K562 (cell line): ENCODE data around the gene CTXN1. TPM values are rescaled to one million over a fixed set of nuclear protein-coding genes. Genes with fewer than 3 reads are reported as not detected.

ENCODE experiments used
- CEBPB ChIP-seq: fragments of 450-650 bp; IDR thresholded peaks from 2 replicates; pipeline ENCODE4 v1.6.1; 2016; ENCODE audit warnings: missing genetic modification characterization, missing compliant biosample characterization
- CHD1 ChIP-seq: fragments of 200-600 bp; sonication (generic); IDR thresholded peaks from one replicate; pipeline ENCODE4 v1.6.1; 2012; ENCODE audit warnings: mild to moderate bottlenecking, moderate library complexity, low read length, inconsistent platforms
- EWSR1 ChIP-seq: fragments of 450-650 bp; IDR thresholded peaks from 2 replicates; pipeline ENCODE4 v1.6.1; 2018; ENCODE audit warnings: borderline replicate concordance, mild to moderate bottlenecking, low read depth, moderate library complexity; ENCODE audit not compliant: partially characterized antibody
- OTX1 ChIP-seq: fragments of 450-650 bp; formaldehyde crosslinking; IDR thresholded peaks from 2 replicates; pipeline ENCODE4 v1.4.0; 2022; ENCODE audit warnings: mild to moderate bottlenecking
- PCBP2 ChIP-seq: fragments of 200-400 bp; formaldehyde crosslinking; IDR thresholded peaks from 2 replicates; pipeline ENCODE4 v1.6.1; 2018; ENCODE audit warnings: low read length, low read depth, mild to moderate bottlenecking, moderate library complexity; ENCODE audit not compliant: poor library complexity, severe bottlenecking
- POLR2G ChIP-seq: fragments of 200-400 bp; formaldehyde crosslinking; IDR thresholded peaks from 2 replicates; pipeline ENCODE4 v1.6.1; 2017; ENCODE audit warnings: low read depth, mild to moderate bottlenecking, antibody characterized with exemption, low read length, moderate library complexity
- POLR3G ChIP-seq: IDR thresholded peaks from 2 replicates; pipeline ENCODE4 v1.6.1; 2011; ENCODE audit not compliant: insufficient read length, insufficient replicate concordance; ENCODE audit errors: extremely low read depth
- RBFOX2 ChIP-seq: fragments of 200-400 bp; formaldehyde crosslinking; IDR thresholded peaks from 2 replicates; pipeline ENCODE4 v1.6.1; 2017; ENCODE audit warnings: low read depth, mild to moderate bottlenecking, low read length, moderate library complexity
- RFX7 ChIP-seq: fragments of 250-450 bp; sonication (Bioruptor Pico); IDR thresholded peaks from 2 replicates; pipeline ENCODE4 v1.5.1; 2021; ENCODE audit warnings: mild to moderate bottlenecking
- RNF2 ChIP-seq: sonication (generic); IDR thresholded peaks from 2 replicates; pipeline ENCODE4 v1.6.1; 2016
- SMAD4 ChIP-seq: fragments of 250-450 bp; sonication (Bioruptor Pico); conservative IDR thresholded peaks from 2 replicates; pipeline ENCODE4 v1.8.0; 2021; ENCODE audit warnings: inconsistent platforms, mild to moderate bottlenecking, moderate library complexity
- ZBED1 ChIP-seq: IDR thresholded peaks from 2 replicates; pipeline ENCODE4 v1.6.1; 2014
- ZNF133 ChIP-seq: fragments of 250-450 bp; sonication (Bioruptor Pico); IDR thresholded peaks from 2 replicates; pipeline ENCODE4 v1.4.0; 2020; ENCODE audit warnings: mild to moderate bottlenecking
- ZNF280B ChIP-seq: fragments of 250-450 bp; sonication (Bioruptor Pico); IDR thresholded peaks from 2 replicates; pipeline ENCODE4 v1.5.1; 2021; ENCODE audit warnings: mild to moderate bottlenecking
- polyA plus RNA-seq, 8 experiments: library from polyadenylated mRNA; depleted of rRNA in 4 of 8; stranded (reverse) in 5 of 8; unstranded in 3 of 8; fragments of >200 nt; fragmentation: Nextera tagmentation in 2 of 8; fragmentation: Illumina TruSeq in 1 of 8; extraction: Ambion mirVana in 2 of 8; extraction: Trizol in 1 of 8; gene quantifications; 2 replicates each; pipeline versions ENCODE4 v1.2.1 to v1.2.3, GENCODE V29; 2011 to 2014; ENCODE audit warnings: inconsistent platforms in 1 of 8, missing spikeins in 1 of 8
- total RNA-seq, 7 experiments: library from RNA; depleted of rRNA in 6 of 7; stranded (reverse); fragments of >200 nt in 6 of 7; fragmentation: Illumina TruSeq in 2 of 7; extraction: Trizol in 2 of 7; gene quantifications; 2 replicates each; pipeline versions ENCODE4 v1.2.1 to v1.2.3, GENCODE V29; 2011 to 2021; ENCODE audit warnings: low replicate concordance in 1 of 7
- TF ChIP-seq, protein P1 (sequence below), 2 experiments: fragments of 150-350 bp in 1 of 2; IDR thresholded peaks; 2 replicates each; pipeline ENCODE4 v1.6.1; 2012 to 2016; ENCODE audit warnings: low read depth in 2 of 2, low read length in 2 of 2, mild to moderate bottlenecking in 1 of 2, moderate library complexity in 1 of 2
- TF ChIP-seq, protein P2 (sequence below), 2 experiments: fragments of 450-650 bp; IDR thresholded peaks; 2 replicates each; pipeline ENCODE4 v1.6.1; 2018; ENCODE audit warnings: mild to moderate bottlenecking in 2 of 2, low read depth in 1 of 2; ENCODE audit not compliant: partially characterized antibody in 2 of 2

The CTXN1 gene
- total and polyA plus RNA-seq, 9 of the 15 experiments (the other 6 are each of a cell fraction or from before 2014, with no cell fraction given): 0.15 to 37.4 (median 1.8) TPM; not detected in 2

GRCh38 chr19:7903244-7904073, 22.5 kb downstream of the CTXN1 start, which contains the start of gene MAP2K7 (continued):
- TF ChIP-seq, protein P1, sequence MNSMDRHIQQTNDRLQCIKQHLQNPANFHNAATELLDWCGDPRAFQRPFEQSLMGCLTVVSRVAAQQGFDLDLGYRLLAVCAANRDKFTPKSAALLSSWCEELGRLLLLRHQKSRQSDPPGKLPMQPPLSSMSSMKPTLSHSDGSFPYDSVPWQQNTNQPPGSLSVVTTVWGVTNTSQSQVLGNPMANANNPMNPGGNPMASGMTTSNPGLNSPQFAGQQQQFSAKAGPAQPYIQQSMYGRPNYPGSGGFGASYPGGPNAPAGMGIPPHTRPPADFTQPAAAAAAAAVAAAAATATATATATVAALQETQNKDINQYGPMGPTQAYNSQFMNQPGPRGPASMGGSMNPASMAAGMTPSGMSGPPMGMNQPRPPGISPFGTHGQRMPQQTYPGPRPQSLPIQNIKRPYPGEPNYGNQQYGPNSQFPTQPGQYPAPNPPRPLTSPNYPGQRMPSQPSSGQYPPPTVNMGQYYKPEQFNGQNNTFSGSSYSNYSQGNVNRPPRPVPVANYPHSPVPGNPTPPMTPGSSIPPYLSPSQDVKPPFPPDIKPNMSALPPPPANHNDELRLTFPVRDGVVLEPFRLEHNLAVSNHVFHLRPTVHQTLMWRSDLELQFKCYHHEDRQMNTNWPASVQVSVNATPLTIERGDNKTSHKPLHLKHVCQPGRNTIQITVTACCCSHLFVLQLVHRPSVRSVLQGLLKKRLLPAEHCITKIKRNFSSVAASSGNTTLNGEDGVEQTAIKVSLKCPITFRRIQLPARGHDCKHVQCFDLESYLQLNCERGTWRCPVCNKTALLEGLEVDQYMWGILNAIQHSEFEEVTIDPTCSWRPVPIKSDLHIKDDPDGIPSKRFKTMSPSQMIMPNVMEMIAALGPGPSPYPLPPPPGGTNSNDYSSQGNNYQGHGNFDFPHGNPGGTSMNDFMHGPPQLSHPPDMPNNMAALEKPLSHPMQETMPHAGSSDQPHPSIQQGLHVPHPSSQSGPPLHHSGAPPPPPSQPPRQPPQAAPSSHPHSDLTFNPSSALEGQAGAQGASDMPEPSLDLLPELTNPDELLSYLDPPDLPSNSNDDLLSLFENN (IDR thresholded peaks at IDR 0.05; ENCODE audit: low read depth in 2 of 2, low read length in 2 of 2): no peak
- TF ChIP-seq CHD1 (peak; percentile 70), EWSR1 (no peak), ZNF280B (CRISPR knock-in tag) (no peak), ZNF133 (CRISPR knock-in tag) (no peak), POLR3G (no peak), RNF2 (peak; percentile 68), SMAD4 (CRISPR knock-in tag) (no peak), POLR2G (peak; percentile 93), PCBP2 (no peak), ZBED1 (no peak), RBFOX2 (peak; percentile 94), RFX7 (CRISPR knock-in tag) (no peak), OTX1 (CRISPR knock-in tag) (no peak), CEBPB (tag) (no peak)
- TF ChIP-seq, protein P2, sequence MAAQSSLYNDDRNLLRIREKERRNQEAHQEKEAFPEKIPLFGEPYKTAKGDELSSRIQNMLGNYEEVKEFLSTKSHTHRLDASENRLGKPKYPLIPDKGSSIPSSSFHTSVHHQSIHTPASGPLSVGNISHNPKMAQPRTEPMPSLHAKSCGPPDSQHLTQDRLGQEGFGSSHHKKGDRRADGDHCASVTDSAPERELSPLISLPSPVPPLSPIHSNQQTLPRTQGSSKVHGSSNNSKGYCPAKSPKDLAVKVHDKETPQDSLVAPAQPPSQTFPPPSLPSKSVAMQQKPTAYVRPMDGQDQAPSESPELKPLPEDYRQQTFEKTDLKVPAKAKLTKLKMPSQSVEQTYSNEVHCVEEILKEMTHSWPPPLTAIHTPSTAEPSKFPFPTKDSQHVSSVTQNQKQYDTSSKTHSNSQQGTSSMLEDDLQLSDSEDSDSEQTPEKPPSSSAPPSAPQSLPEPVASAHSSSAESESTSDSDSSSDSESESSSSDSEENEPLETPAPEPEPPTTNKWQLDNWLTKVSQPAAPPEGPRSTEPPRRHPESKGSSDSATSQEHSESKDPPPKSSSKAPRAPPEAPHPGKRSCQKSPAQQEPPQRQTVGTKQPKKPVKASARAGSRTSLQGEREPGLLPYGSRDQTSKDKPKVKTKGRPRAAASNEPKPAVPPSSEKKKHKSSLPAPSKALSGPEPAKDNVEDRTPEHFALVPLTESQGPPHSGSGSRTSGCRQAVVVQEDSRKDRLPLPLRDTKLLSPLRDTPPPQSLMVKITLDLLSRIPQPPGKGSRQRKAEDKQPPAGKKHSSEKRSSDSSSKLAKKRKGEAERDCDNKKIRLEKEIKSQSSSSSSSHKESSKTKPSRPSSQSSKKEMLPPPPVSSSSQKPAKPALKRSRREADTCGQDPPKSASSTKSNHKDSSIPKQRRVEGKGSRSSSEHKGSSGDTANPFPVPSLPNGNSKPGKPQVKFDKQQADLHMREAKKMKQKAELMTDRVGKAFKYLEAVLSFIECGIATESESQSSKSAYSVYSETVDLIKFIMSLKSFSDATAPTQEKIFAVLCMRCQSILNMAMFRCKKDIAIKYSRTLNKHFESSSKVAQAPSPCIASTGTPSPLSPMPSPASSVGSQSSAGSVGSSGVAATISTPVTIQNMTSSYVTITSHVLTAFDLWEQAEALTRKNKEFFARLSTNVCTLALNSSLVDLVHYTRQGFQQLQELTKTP (IDR thresholded peaks at IDR 0.05; ENCODE audit: low read depth in 1 of 2, partially characterized antibody in 2 of 2): no peak
